Measurements from ENCODE around the gene DOCK10.

Gene DOCK10

DNA sequence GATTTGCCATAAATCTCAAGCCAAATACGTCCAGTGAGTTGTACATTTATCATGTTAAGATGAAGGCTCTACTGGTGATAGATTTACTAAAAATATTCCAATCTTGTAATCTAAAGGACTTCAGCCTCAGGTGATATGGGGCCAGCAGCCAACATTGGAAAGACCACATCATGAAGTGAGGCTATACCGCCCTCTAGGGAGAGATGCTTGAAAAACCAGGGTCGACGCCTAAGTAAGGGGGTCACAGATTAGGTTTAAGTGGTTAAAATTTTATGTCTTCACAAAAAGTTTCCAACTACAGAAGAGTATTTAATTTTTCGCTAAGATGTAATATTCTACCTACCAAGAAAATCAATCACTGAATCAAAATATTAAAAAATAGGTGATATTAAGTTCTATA lies 33.3 kb downstream of the DOCK10 start:
- no peaks in the 10 kb centered on the region for H3K4me1 ChIP-seq (ENCODE audit: control insufficient read depth, insufficient read depth, low read length)
- H3K9me3 ChIP-seq (ENCODE audit: control insufficient read depth, insufficient read depth, low read depth, low read length): no peaks in the 10 kb centered on the region
- no peak overlapping the region for H3K4me3 ChIP-seq (ENCODE audit: low read depth, low read length)
- ChIA-PET CTCF (interaction anchor here (0.5 to 1.2 kb wide), 8 partner anchors 11 to 680 kb away, joined by 3 to 7 read pairs (median 3); no protein-coding TSS in a partner anchor), POLR2A (no interaction called here)
- no peak overlapping the region for H3K27ac ChIP-seq (ENCODE audit: extremely low read depth, low read depth, low read length)
- TF ChIP-seq ZSCAN30 (tag by site-specific recombination; IDR thresholded peaks at IDR 0.05): peak; percentile 30; the same call in 1 of the 2 replicates
- no peak for TF ChIP-seq ZNF223 (tag by site-specific recombination; IDR thresholded peaks at IDR 0.05)
- TF ChIP-seq ZNF350 (tag by site-specific recombination; IDR thresholded peaks at IDR 0.05): no peak
- TF ChIP-seq ZNF654 (tag by site-specific recombination; IDR thresholded peaks at IDR 0.05; ENCODE audit: low read depth): peak; percentile 45
- TF ChIP-seq ZNF549 (tag by site-specific recombination; IDR thresholded peaks at IDR 0.05): no peak
- no peak for TF ChIP-seq ZNF391 (tag by site-specific recombination; IDR thresholded peaks at IDR 0.05; ENCODE audit: borderline replicate concordance, low read depth)
- no peak for TF ChIP-seq ZNF670 (tag by site-specific recombination; IDR thresholded peaks at IDR 0.05; ENCODE audit: low read depth)
- no peaks in the 10 kb centered on the region for H3K36me3 ChIP-seq (ENCODE audit: control insufficient read depth in 2 of 2, insufficient read depth in 1 of 2, low read length in 2 of 2)

DNA sequence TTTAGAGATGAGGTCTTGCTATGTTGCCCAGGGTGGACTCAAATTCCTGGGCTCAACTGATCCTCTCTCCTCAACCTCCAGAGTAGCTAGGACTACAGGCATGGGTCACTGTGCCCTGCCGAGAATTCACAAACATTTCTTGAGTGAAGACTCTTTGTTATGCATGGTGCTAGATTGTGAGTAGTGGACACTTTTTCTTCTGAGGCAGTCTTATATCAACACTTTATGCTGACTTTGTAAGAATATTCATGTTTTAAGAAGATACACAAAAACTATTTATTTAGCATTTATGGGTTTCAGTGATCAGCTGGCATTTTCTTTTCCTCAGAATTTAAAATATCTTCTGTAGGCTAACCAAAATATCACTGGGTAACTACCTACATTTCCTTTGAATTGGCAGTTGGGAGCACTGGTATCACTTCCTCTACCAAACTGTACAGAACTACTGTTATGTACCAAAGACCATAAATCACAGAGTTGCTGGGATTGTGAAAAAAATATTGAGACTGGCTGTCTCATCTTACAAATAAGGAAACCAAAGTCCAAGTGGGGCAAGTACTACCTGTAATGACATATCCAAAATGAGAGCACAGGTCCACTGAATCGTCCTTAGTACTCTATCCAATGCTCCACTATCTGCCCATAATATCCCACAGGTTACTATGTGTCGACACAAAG lies 34.0 kb downstream of the DOCK10 start:
- TF ChIP-seq, protein P1, sequence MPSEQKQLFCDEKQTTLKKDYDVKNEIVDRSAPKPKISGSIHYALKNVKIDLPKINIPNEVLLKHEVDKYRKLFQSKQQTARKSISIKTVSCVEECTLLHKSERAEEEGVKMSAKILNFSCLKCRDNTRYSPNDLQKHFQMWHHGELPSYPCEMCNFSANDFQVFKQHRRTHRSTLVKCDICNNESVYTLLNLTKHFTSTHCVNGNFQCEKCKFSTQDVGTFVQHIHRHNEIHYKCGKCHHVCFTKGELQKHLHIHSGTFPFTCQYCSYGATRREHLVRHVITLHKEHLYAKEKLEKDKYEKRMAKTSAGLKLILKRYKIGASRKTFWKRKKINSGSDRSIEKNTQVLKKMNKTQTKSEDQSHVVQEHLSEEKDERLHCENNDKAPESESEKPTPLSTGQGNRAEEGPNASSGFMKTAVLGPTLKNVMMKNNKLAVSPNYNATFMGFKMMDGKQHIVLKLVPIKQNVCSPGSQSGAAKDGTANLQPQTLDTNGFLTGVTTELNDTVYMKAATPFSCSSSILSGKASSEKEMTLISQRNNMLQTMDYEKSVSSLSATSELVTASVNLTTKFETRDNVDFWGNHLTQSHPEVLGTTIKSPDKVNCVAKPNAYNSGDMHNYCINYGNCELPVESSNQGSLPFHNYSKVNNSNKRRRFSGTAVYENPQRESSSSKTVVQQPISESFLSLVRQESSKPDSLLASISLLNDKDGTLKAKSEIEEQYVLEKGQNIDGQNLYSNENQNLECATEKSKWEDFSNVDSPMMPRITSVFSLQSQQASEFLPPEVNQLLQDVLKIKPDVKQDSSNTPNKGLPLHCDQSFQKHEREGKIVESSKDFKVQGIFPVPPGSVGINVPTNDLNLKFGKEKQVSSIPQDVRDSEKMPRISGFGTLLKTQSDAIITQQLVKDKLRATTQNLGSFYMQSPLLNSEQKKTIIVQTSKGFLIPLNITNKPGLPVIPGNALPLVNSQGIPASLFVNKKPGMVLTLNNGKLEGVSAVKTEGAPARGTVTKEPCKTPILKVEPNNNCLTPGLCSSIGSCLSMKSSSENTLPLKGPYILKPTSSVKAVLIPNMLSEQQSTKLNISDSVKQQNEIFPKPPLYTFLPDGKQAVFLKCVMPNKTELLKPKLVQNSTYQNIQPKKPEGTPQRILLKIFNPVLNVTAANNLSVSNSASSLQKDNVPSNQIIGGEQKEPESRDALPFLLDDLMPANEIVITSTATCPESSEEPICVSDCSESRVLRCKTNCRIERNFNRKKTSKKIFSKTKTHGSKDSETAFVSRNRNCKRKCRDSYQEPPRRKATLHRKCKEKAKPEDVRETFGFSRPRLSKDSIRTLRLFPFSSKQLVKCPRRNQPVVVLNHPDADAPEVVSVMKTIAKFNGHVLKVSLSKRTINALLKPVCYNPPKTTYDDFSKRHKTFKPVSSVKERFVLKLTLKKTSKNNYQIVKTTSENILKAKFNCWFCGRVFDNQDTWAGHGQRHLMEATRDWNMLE (tag by site-specific recombination; conservative IDR thresholded peaks at IDR 0.05; ENCODE audit: low read depth): no peak
- TF ChIP-seq ZNF221 (tag by site-specific recombination; IDR thresholded peaks at IDR 0.05; ENCODE audit: borderline replicate concordance) (no peak), ZNF677 (tag by site-specific recombination; IDR thresholded peaks at IDR 0.05) (no peak), ZNF311 (tag by site-specific recombination; IDR thresholded peaks at IDR 0.05; ENCODE audit: borderline replicate concordance) (no peak), ZFP37 (tag by site-specific recombination; IDR thresholded peaks at IDR 0.05) (no peak), ZNF37A (tag by site-specific recombination; IDR thresholded peaks at IDR 0.05) (no peak), ZNF610 (tag by site-specific recombination; IDR thresholded peaks at IDR 0.05; ENCODE audit: borderline replicate concordance) (no peak), ZNF302 (tag by site-specific recombination; IDR thresholded peaks at IDR 0.05; ENCODE audit: low read depth) (no peak), SP2 (tag by site-specific recombination; IDR thresholded peaks at IDR 0.05) (no peak), REPIN1 (tag by site-specific recombination; IDR thresholded peaks at IDR 0.05; ENCODE audit: low read depth) (no peak), GLIS1 (tag by site-specific recombination; IDR thresholded peaks at IDR 0.05) (no peak), ZNF76 (tag by site-specific recombination; IDR thresholded peaks at IDR 0.05; ENCODE audit: borderline replicate concordance, low read depth) (no peak), ZNF133 (tag by site-specific recombination; IDR thresholded peaks at IDR 0.05) (no peak), ZNF433 (tag by site-specific recombination; IDR thresholded peaks at IDR 0.05; ENCODE audit: low read depth) (no peak), ZNF561 (tag by site-specific recombination; IDR thresholded peaks at IDR 0.05; ENCODE audit: borderline replicate concordance) (no peak), ZNF600 (tag by site-specific recombination; IDR thresholded peaks at IDR 0.05) (no peak), ZNF16 (tag by site-specific recombination; IDR thresholded peaks at IDR 0.05; ENCODE audit: low read depth) (no peak), RBAK (tag by site-specific recombination; IDR thresholded peaks at IDR 0.05) (no peak)
- TF ChIP-seq, protein P2, sequence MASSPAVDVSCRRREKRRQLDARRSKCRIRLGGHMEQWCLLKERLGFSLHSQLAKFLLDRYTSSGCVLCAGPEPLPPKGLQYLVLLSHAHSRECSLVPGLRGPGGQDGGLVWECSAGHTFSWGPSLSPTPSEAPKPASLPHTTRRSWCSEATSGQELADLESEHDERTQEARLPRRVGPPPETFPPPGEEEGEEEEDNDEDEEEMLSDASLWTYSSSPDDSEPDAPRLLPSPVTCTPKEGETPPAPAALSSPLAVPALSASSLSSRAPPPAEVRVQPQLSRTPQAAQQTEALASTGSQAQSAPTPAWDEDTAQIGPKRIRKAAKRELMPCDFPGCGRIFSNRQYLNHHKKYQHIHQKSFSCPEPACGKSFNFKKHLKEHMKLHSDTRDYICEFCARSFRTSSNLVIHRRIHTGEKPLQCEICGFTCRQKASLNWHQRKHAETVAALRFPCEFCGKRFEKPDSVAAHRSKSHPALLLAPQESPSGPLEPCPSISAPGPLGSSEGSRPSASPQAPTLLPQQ (tag by site-specific recombination; IDR thresholded peaks at IDR 0.05): no peak

More for the DNA sequence above, 34.0 kb downstream of the DOCK10 start:
- H3K4me3 ChIP-seq (ENCODE audit: low read depth, low read length): no peak overlapping the region
- ChIA-PET POLR2A (no interaction called here), CTCF (interaction anchor here (0.7 to 1.2 kb wide), 4 partner anchors 12 to 227 kb away, joined by 3 to 4 read pairs (median 4); no protein-coding TSS in a partner anchor)
- no peaks in the 10 kb centered on the region for H3K9me3 ChIP-seq (ENCODE audit: control insufficient read depth, insufficient read depth, low read depth, low read length)
- no peaks in the 10 kb centered on the region for H3K4me1 ChIP-seq (ENCODE audit: control insufficient read depth, insufficient read depth, low read length)
- H3K27ac ChIP-seq (ENCODE audit: extremely low read depth, low read depth, low read length): no peak overlapping the region
- no peaks in the 10 kb centered on the region for H3K36me3 ChIP-seq (ENCODE audit: control insufficient read depth in 2 of 2, insufficient read depth in 1 of 2, low read length in 2 of 2)
